OCI-M1 (cell line): ENCODE measurements around the gene NCAN.

ENCODE experiments used
- DNase-seq: peaks from one replicate; lab custom pipeline; 2025; lab: John Stamatoyannopoulos, UW

NCAN gene

GRCh38 chr19:19285686-19286085, 73.9 kb downstream of the NCAN start:
- peak; percentile 34 for DNase-seq

GRCh38 chr19:19292607-19293006, 80.8 kb downstream of the NCAN start:
- DNase-seq = no peak

GRCh38 chr19:19294914-19295313, 83.2 kb downstream of the NCAN start:
- DNase-seq = no peak

GRCh38 chr19:19296953-19297689, 85.4 kb downstream of the NCAN start:
- DNase-seq = no peak

GRCh38 chr19:19297759-19298158, 86.0 kb downstream of the NCAN start:
- DNase-seq = no peak

GRCh38 chr19:19300613-19301012, 88.9 kb downstream of the NCAN start:
- DNase-seq = no peak
